ENCODE results near the gene FRMD3. TPM values are rescaled to one million over a fixed set of nuclear protein-coding genes. Genes with fewer than 3 reads are reported as not detected.

The FRMD3 gene
- total RNA-seq, 1 experiment from 2014 or later, result not detected

GRCh38 chr9:83220730-83221129 lies 317.5 kb downstream of the FRMD3 start:
- in situ Hi-C loops (cut with HindIII; ENCODE audit: low sequenced_read_pairs), result no loop called here
- DNase-seq (ENCODE audit: low spot score), result no peak

- in situ Hi-C loops (cut with HindIII; ENCODE audit: low sequenced_read_pairs), result no loop called here
- DNase-seq (ENCODE audit: low spot score), result no peak
Observed at GRCh38 chr9:83219924-83220438, 318.2 kb downstream of the FRMD3 start.

- peak; percentile 74 for DNase-seq (ENCODE audit: low spot score)
- in situ Hi-C loops (cut with HindIII; ENCODE audit: low sequenced_read_pairs), result no loop called here
Observed at GRCh38 chr9:83219154-83219923, 318.9 kb downstream of the FRMD3 start.

GRCh38 chr9:83218411-83219090 lies 319.6 kb downstream of the FRMD3 start:
- DNase-seq (ENCODE audit: low spot score), result no peak
- in situ Hi-C loops (cut with HindIII; ENCODE audit: low sequenced_read_pairs), result no loop called here

GRCh38 chr9:83209188-83209731 lies 328.9 kb downstream of the FRMD3 start:
- in situ Hi-C loops (cut with HindIII; ENCODE audit: low sequenced_read_pairs), result no loop called here
- no peak for DNase-seq (ENCODE audit: low spot score)

- in situ Hi-C loops (cut with HindIII; ENCODE audit: low sequenced_read_pairs), result no loop called here
- DNase-seq (ENCODE audit: low spot score), result no peak
Observed at GRCh38 chr9:83208065-83208850, 329.9 kb downstream of the FRMD3 start.

- no peak for DNase-seq (ENCODE audit: low spot score)
- in situ Hi-C loops (cut with HindIII; ENCODE audit: low sequenced_read_pairs), result no loop called here
Observed at GRCh38 chr9:83204047-83204446, 334.2 kb downstream of the FRMD3 start.

- in situ Hi-C loops (cut with HindIII; ENCODE audit: low sequenced_read_pairs), result no loop called here
- DNase-seq (ENCODE audit: low spot score), result no peak
Observed at GRCh38 chr9:83200531-83200930, 337.7 kb downstream of the FRMD3 start.

GRCh38 chr9:83199832-83200231 lies 338.4 kb downstream of the FRMD3 start:
- in situ Hi-C loops (cut with HindIII; ENCODE audit: low sequenced_read_pairs), result no loop called here
- DNase-seq (ENCODE audit: low spot score), result no peak

- in situ Hi-C loops (cut with HindIII; ENCODE audit: low sequenced_read_pairs), result no loop called here
- peak; percentile 80 for DNase-seq (ENCODE audit: low spot score)
Observed at GRCh38 chr9:83199240-83199639, 339.0 kb downstream of the FRMD3 start.

GRCh38 chr9:83198371-83198770 lies 339.8 kb downstream of the FRMD3 start:
- in situ Hi-C loops (cut with HindIII; ENCODE audit: low sequenced_read_pairs), result no loop called here
- peak; percentile 15 for DNase-seq (ENCODE audit: low spot score)

- peak; percentile 43 for DNase-seq (ENCODE audit: low spot score)
- in situ Hi-C loops (cut with HindIII; ENCODE audit: low sequenced_read_pairs), result no loop called here
Observed at GRCh38 chr9:83197591-83197990, 340.6 kb downstream of the FRMD3 start.

GRCh38 chr9:83196946-83197345 lies 341.3 kb downstream of the FRMD3 start:
- in situ Hi-C loops (cut with HindIII; ENCODE audit: low sequenced_read_pairs), result no loop called here
- DNase-seq (ENCODE audit: low spot score), result no peak

Other genes with a start within 250 kb of the FRMD3 start
- gene IDNK, start 84.7 kb upstream of the FRMD3 start, total RNA-seq (2014; rRNA removed; shearing (Covaris generic)), result 1.8 and 3.8 TPM in 2 replicates
- 111 and 152 TPM in 2 replicates for gene UBQLN1, start 169.6 kb upstream of the FRMD3 start, total RNA-seq (2014; rRNA removed; shearing (Covaris generic))